Karpas-422 (cell line): Measurements from ENCODE around the gene DKK3. TPM values are rescaled to one million over a fixed set of nuclear protein-coding genes. Genes with fewer than 3 reads are reported as not detected.

Experiments
- DNase-seq: peaks from one replicate; pipeline ENCODE4 v3.0.0-alpha.2; 2015
- H2AFZ ChIP-seq: fragments of 200-600 bp; sonication (generic); 2 replicates; pipeline ENCODE4 v1.6.1; 2014; ENCODE audit warnings: antibody characterized with exemption, low read length, mixed read lengths
- H3K27ac ChIP-seq: fragments of 200-600 bp; sonication (generic); 2 replicates; pipeline ENCODE4 v1.5.1; 2014; ENCODE audit warnings: mild to moderate bottlenecking, low read length, moderate library complexity
- H3K27me3 ChIP-seq: fragments of 200-600 bp; sonication (generic); 2 replicates; pipeline ENCODE4 v1.6.1; 2014; ENCODE audit warnings: low read length, mixed read lengths
- H3K36me3 ChIP-seq: fragments of 200-600 bp; sonication (generic); 2 replicates; pipeline ENCODE4 v1.6.1; 2014; ENCODE audit warnings: low read length, mixed read lengths; ENCODE audit not compliant: insufficient read depth
- H3K4me1 ChIP-seq: fragments of 200-600 bp; sonication (generic); 2 replicates; pipeline ENCODE4 v1.6.1; 2014; ENCODE audit warnings: mild to moderate bottlenecking, low read length, mixed read lengths
- H3K4me2 ChIP-seq: fragments of 200-600 bp; sonication (generic); 2 replicates; pipeline ENCODE4 v1.6.1; 2014; ENCODE audit warnings: low read length, low read depth, mild to moderate bottlenecking; ENCODE audit not compliant: poor library complexity, severe bottlenecking
- H3K4me3 ChIP-seq: fragments of 200-600 bp; sonication (generic); 2 replicates; pipeline ENCODE4 v1.5.1; 2014; ENCODE audit warnings: mild to moderate bottlenecking, antibody characterized with exemption, low read length, mixed read lengths
- H3K79me2 ChIP-seq: fragments of 200-600 bp; sonication (generic); 2 replicates; pipeline ENCODE4 v1.6.1; 2014; ENCODE audit warnings: mild to moderate bottlenecking, low read length, mixed read lengths
- H3K9ac ChIP-seq: fragments of 200-600 bp; sonication (generic); 2 replicates; pipeline ENCODE4 v1.6.0; 2014; ENCODE audit warnings: low read length
- H3K9me2 ChIP-seq: fragments of 200-600 bp; sonication (generic), shearing (Covaris generic); replicated peaks from 2 replicates; pipeline ENCODE4 v1.6.0; 2014; ENCODE audit warnings: mild to moderate bottlenecking, low read length, moderate library complexity; ENCODE audit not compliant: insufficient read depth
- H3K9me3 ChIP-seq: fragments of 300-700, 200-600 bp; sonication (generic); 2 replicates; pipeline ENCODE4 v1.6.1; 2014; ENCODE audit warnings: low read length, mixed read lengths
- H4K20me1 ChIP-seq: fragments of 200-600 bp; sonication (generic); 2 replicates; pipeline ENCODE4 v1.6.1; 2014; ENCODE audit warnings: mild to moderate bottlenecking, antibody characterized with exemption, low read length, low read depth; ENCODE audit not compliant: insufficient read depth
- total RNA-seq: library from RNA; depleted of rRNA; stranded (reverse); fragments of >200 nt; shearing (Covaris generic); gene quantifications from 2 replicates; pipeline ENCODE4 v1.2.3, GENCODE V29; 2014; ENCODE audit warnings: low replicate concordance; rRNA removed

The DKK3 gene
- not detected in 2 replicates for total RNA-seq

- Histone ChIP-seq H3K79me2 (no peaks in the 10 kb centered on the region), H3K9me2 (no peaks in the 10 kb centered on the region), H3K27me3 (no peaks in the 10 kb centered on the region), H3K4me2 (no peak within 1 kb of the TSS), H3K9ac (no peak within 1 kb of the TSS), H2AFZ (no peak within 1 kb of the TSS), H3K27ac (no peak within 1 kb of the TSS), H4K20me1 (no peaks in the 10 kb centered on the region), H3K4me1 (no peaks in the 10 kb centered on the region), H3K9me3 (no peaks in the 10 kb centered on the region), H3K4me3 (no peak within 1 kb of the TSS), H3K36me3 (no peaks in the 10 kb centered on the region)
- no peak for DNase-seq
These were observed at the start of gene DKK3 for GRCh38 chr11:12007769-12008737. Gene DKK3 (minus strand): TSS chr11:12008626. CDS start chr11:12008582, 44 bp downstream.

GRCh38 chr11:12057299-12057980, 49.0 kb upstream of the DKK3 start:
- Histone ChIP-seq H3K9me3 (peaks cover 3% of the 10 kb centered on the region; the same call in 1 of the 2 replicates), H3K4me2 (no peak overlapping the region), H3K27me3 (no peaks in the 10 kb centered on the region), H3K36me3 (no peaks in the 10 kb centered on the region), H3K4me1 (no peaks in the 10 kb centered on the region), H2AFZ (no peak overlapping the region), H4K20me1 (no peaks in the 10 kb centered on the region), H3K9me2 (no peaks in the 10 kb centered on the region), H3K4me3 (no peak overlapping the region), H3K79me2 (no peaks in the 10 kb centered on the region), H3K9ac (no peak overlapping the region), H3K27ac (no peak overlapping the region)
- DNase-seq = no peak

- Histone ChIP-seq H3K27ac (no peak overlapping the region), H3K4me3 (no peak overlapping the region), H3K9me3 (peaks cover 3% of the 10 kb centered on the region; the same call in 1 of the 2 replicates), H3K79me2 (no peaks in the 10 kb centered on the region), H3K36me3 (no peaks in the 10 kb centered on the region), H4K20me1 (no peaks in the 10 kb centered on the region), H3K27me3 (no peaks in the 10 kb centered on the region), H3K4me1 (no peaks in the 10 kb centered on the region), H3K9ac (no peak overlapping the region), H3K9me2 (no peaks in the 10 kb centered on the region), H2AFZ (no peak overlapping the region), H3K4me2 (no peak overlapping the region)
- DNase-seq = no peak
These were observed 47.7 kb upstream of the DKK3 start for GRCh38 chr11:12056119-12056518.

GRCh38 chr11:12053606-12054361, 45.4 kb upstream of the DKK3 start:
- Histone ChIP-seq H3K9ac (no peak overlapping the region), H3K27me3 (no peaks in the 10 kb centered on the region), H3K36me3 (no peaks in the 10 kb centered on the region)

GRCh38 chr11:12052676-12053605, 44.5 kb upstream of the DKK3 start:
- no peaks in the 10 kb centered on the region for H3K27me3 ChIP-seq
- H3K4me3 ChIP-seq = no peak overlapping the region
- H3K4me2 ChIP-seq = no peak overlapping the region
- H4K20me1 ChIP-seq = no peaks in the 10 kb centered on the region
- H3K27ac ChIP-seq = no peak overlapping the region
- peaks cover 3% of the 10 kb centered on the region; the same call in 1 of the 2 replicates for H3K9me3 ChIP-seq
- H2AFZ ChIP-seq = no peak overlapping the region
- H3K36me3 ChIP-seq = no peaks in the 10 kb centered on the region
- H3K9ac ChIP-seq = no peak overlapping the region
- peak; percentile 56 for DNase-seq
- no peaks in the 10 kb centered on the region for H3K4me1 ChIP-seq
- H3K9me2 ChIP-seq = no peaks in the 10 kb centered on the region
- H3K79me2 ChIP-seq = no peaks in the 10 kb centered on the region

More at GRCh38 chr11:12053606-12054361, 45.4 kb upstream of the DKK3 start:
- H4K20me1 ChIP-seq = no peaks in the 10 kb centered on the region
- no peaks in the 10 kb centered on the region for H3K4me1 ChIP-seq
- DNase-seq = no peak
- no peaks in the 10 kb centered on the region for H3K79me2 ChIP-seq
- peaks cover 3% of the 10 kb centered on the region; the same call in 1 of the 2 replicates for H3K9me3 ChIP-seq
- no peak overlapping the region for H3K4me3 ChIP-seq
- H3K4me2 ChIP-seq = no peak overlapping the region
- no peak overlapping the region for H2AFZ ChIP-seq
- no peaks in the 10 kb centered on the region for H3K9me2 ChIP-seq
- H3K27ac ChIP-seq = no peak overlapping the region

- Histone ChIP-seq H3K4me1 (no peaks in the 10 kb centered on the region), H3K36me3 (no peaks in the 10 kb centered on the region), H2AFZ (no peak overlapping the region), H3K79me2 (no peaks in the 10 kb centered on the region), H3K9ac (no peak overlapping the region), H3K27ac (no peak overlapping the region), H3K4me3 (no peak overlapping the region), H3K9me3 (no peaks in the 10 kb centered on the region), H3K4me2 (no peak overlapping the region), H3K27me3 (no peaks in the 10 kb centered on the region), H3K9me2 (no peaks in the 10 kb centered on the region), H4K20me1 (no peaks in the 10 kb centered on the region)
- DNase-seq = no peak
These were observed 42.8 kb upstream of the DKK3 start for GRCh38 chr11:12051287-12051662.

- no peaks in the 10 kb centered on the region for H4K20me1 ChIP-seq
- H2AFZ ChIP-seq = no peak overlapping the region
- no peaks in the 10 kb centered on the region for H3K79me2 ChIP-seq
- H3K9me3 ChIP-seq = no peaks in the 10 kb centered on the region
- H3K27me3 ChIP-seq = no peaks in the 10 kb centered on the region
- DNase-seq = no peak
- no peaks in the 10 kb centered on the region for H3K9me2 ChIP-seq
- no peak overlapping the region for H3K4me2 ChIP-seq
- H3K36me3 ChIP-seq = no peaks in the 10 kb centered on the region
- H3K4me1 ChIP-seq = no peaks in the 10 kb centered on the region
- no peak overlapping the region for H3K4me3 ChIP-seq
- no peak overlapping the region for H3K27ac ChIP-seq
- no peak overlapping the region for H3K9ac ChIP-seq
These were observed 42.3 kb upstream of the DKK3 start for GRCh38 chr11:12050470-12051286.
